ENCODE measurements around the gene TMEM30A. TPM values are rescaled to one million over a fixed set of nuclear protein-coding genes. Genes with fewer than 3 reads are reported as not detected.

TMEM30A gene
- total and polyA plus RNA-seq, 4 donors = 33.3 to 71.0 (median 45.4) TPM

- Histone ChIP-seq H3K4me1 (ENCODE audit: control insufficient read depth in 4 of 4, insufficient read depth in 4 of 4, low read length in 3 of 4) (peaks cover 14 to 51% (median 32%) of the 10 kb centered on the region in 4 donors), H3K27me3 (ENCODE audit: control insufficient read depth in 4 of 4, insufficient read depth in 4 of 4, low read length in 3 of 4) (peaks cover 0 to 18% (median 7%) of the 10 kb centered on the region in 4 donors), H3K9me3 (ENCODE audit: control insufficient read depth in 4 of 4, low read length in 3 of 4) (no peaks in the 10 kb centered on the region), H3K9ac (ENCODE audit: low read depth in 1 of 2, low read length in 2 of 2) (peak overlapping the region in 1 of 2 donors; percentile 1), H3K36me3 (ENCODE audit: control insufficient read depth in 4 of 4, insufficient read depth in 3 of 4, low read depth in 1 of 4, low read length in 3 of 4) (no peaks in the 10 kb centered on the region), H3K4me3 (ENCODE audit: low read depth in 1 of 3, low read length in 3 of 3) (peak overlapping the region in 1 of 3 donors; percentile 48), H3K27ac (ENCODE audit: low read depth in 1 of 2, low read length in 2 of 2) (no peak overlapping the region)
- DNase-seq (ENCODE audit: low spot score) = peak; percentile 83
- TF ChIP-seq EGR1 (IDR thresholded peaks at IDR 0.05; ENCODE audit: low read depth in 2 of 2) (no peak), SP1 (IDR thresholded peaks at IDR 0.05) (no peak), RAD21 (IDR thresholded peaks at IDR 0.05) (peak; percentile 95), ZBTB33 (IDR thresholded peaks at IDR 0.05) (no peak), FOXA2 (IDR thresholded peaks at IDR 0.05) (no peak), YY1 (IDR thresholded peaks at IDR 0.05) (no peak), HNF4A (conservative IDR thresholded peaks at IDR 0.05) (no peak)
- TF ChIP-seq, protein P1, sequence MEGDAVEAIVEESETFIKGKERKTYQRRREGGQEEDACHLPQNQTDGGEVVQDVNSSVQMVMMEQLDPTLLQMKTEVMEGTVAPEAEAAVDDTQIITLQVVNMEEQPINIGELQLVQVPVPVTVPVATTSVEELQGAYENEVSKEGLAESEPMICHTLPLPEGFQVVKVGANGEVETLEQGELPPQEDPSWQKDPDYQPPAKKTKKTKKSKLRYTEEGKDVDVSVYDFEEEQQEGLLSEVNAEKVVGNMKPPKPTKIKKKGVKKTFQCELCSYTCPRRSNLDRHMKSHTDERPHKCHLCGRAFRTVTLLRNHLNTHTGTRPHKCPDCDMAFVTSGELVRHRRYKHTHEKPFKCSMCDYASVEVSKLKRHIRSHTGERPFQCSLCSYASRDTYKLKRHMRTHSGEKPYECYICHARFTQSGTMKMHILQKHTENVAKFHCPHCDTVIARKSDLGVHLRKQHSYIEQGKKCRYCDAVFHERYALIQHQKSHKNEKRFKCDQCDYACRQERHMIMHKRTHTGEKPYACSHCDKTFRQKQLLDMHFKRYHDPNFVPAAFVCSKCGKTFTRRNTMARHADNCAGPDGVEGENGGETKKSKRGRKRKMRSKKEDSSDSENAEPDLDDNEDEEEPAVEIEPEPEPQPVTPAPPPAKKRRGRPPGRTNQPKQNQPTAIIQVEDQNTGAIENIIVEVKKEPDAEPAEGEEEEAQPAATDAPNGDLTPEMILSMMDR (IDR thresholded peaks at IDR 0.05; ENCODE audit: low read depth, low read length, missing input control) = peak; percentile 88
- WGBS = 4% methylated on average over 33 of the region's 33 CpGs
Observed at GRCh38 chr6:75208298-75209183, 76.1 kb downstream of the TMEM30A start.

- Histone ChIP-seq H3K9me3 (ENCODE audit: control insufficient read depth in 4 of 4, low read length in 3 of 4) (no peaks in the 10 kb centered on the region), H3K4me3 (ENCODE audit: low read depth in 1 of 3, low read length in 3 of 3) (peak overlapping the region in 1 of 3 donors; percentile 16), H3K36me3 (ENCODE audit: control insufficient read depth in 4 of 4, insufficient read depth in 3 of 4, low read depth in 1 of 4, low read length in 3 of 4) (no peaks in the 10 kb centered on the region), H3K4me1 (ENCODE audit: control insufficient read depth in 4 of 4, insufficient read depth in 4 of 4, low read length in 3 of 4) (peaks cover 18 to 52% (median 33%) of the 10 kb centered on the region in 4 donors), H3K27me3 (ENCODE audit: control insufficient read depth in 4 of 4, insufficient read depth in 4 of 4, low read length in 3 of 4) (peaks cover 0 to 26% (median 11%) of the 10 kb centered on the region in 4 donors), H3K27ac (ENCODE audit: low read depth in 1 of 2, low read length in 2 of 2) (no peak overlapping the region), H3K9ac (ENCODE audit: low read depth in 1 of 2, low read length in 2 of 2) (no peak overlapping the region)
- WGBS = 10% methylated on average over 35 of the region's 35 CpGs
- DNase-seq (ENCODE audit: low spot score) = no peak
- TF ChIP-seq NR2F2 (IDR thresholded peaks at IDR 0.05) (no peak), YY1 (IDR thresholded peaks at IDR 0.05) (no peak), GABPA (IDR thresholded peaks at IDR 0.05 in 1 of 2, conservative IDR thresholded peaks at IDR 0.05 in 1 of 2) (no peak), TAF1 (conservative IDR thresholded peaks at IDR 0.05) (no peak), ATF3 (IDR thresholded peaks at IDR 0.05) (no peak), FOXA2 (IDR thresholded peaks at IDR 0.05) (no peak), ZBTB33 (IDR thresholded peaks at IDR 0.05) (no peak), MAX (IDR thresholded peaks at IDR 0.05) (no peak), JUND (IDR thresholded peaks at IDR 0.05) (no peak), RAD21 (IDR thresholded peaks at IDR 0.05) (no peak), SP1 (IDR thresholded peaks at IDR 0.05) (no peak), REST (IDR thresholded peaks at IDR 0.05) (no peak), HNF4G (IDR thresholded peaks at IDR 0.05) (no peak)
- TF ChIP-seq, protein P1 (IDR thresholded peaks at IDR 0.05; ENCODE audit: low read depth, low read length, missing input control) = no peak
Observed at GRCh38 chr6:75206576-75207342, 77.8 kb downstream of the TMEM30A start.

Data from liver (tissue), 9 donors.